Immature natural killer cell (primary cell): ENCODE results near the gene TENM3. TPM values are rescaled to one million over a fixed set of nuclear protein-coding genes. Genes with fewer than 3 reads are reported as not detected.

Source experiments
- DNase-seq, 3 donors: peaks; one replicate each; pipeline ENCODE4 v3.0.0; 2022; ENCODE audit warnings: mixed read lengths in 1 of 3
- H3K27ac Mint-ChIP-seq, 6 donors: one replicate each; pipeline ENCODE4 v1.8.0; 2020; ENCODE audit warnings: mixed read lengths in 6 of 6, mild to moderate bottlenecking in 5 of 6, inconsistent platforms in 4 of 6, moderate library complexity in 3 of 6
- H3K27me3 Mint-ChIP-seq, 3 donors: one replicate each; pipeline ENCODE4 v1.8.0; 2020 to 2021; ENCODE audit warnings: low read depth in 3 of 3, mild to moderate bottlenecking in 3 of 3, mixed read lengths in 3 of 3, moderate library complexity in 3 of 3, inconsistent platforms in 1 of 3
- H3K36me3 Mint-ChIP-seq, 3 donors: one replicate each; pipeline ENCODE4 v1.8.0; 2020; ENCODE audit warnings: mixed read lengths in 3 of 3, inconsistent platforms in 2 of 3, mild to moderate bottlenecking in 2 of 3
- H3K4me1 Mint-ChIP-seq, 2 donors: one replicate each; pipeline ENCODE4 v1.8.0; 2020; ENCODE audit warnings: inconsistent platforms in 2 of 2, mild to moderate bottlenecking in 2 of 2, mixed read lengths in 2 of 2, moderate library complexity in 1 of 2
- H3K4me3 Mint-ChIP-seq, 5 donors: one replicate each; pipeline ENCODE4 v1.8.0; 2020; ENCODE audit warnings: mild to moderate bottlenecking in 5 of 5, mixed read lengths in 5 of 5, inconsistent platforms in 3 of 5, moderate library complexity in 3 of 5
- H3K9me3 Mint-ChIP-seq, 6 donors: one replicate each; pipeline ENCODE4 v1.8.0; 2020; ENCODE audit warnings: mild to moderate bottlenecking in 6 of 6, mixed read lengths in 6 of 6, inconsistent platforms in 4 of 6, moderate library complexity in 3 of 6
- polyA plus RNA-seq, 3 donors: library from polyadenylated mRNA; unstranded; fragments of 300-500 nt; fragmentation: Illumina TruSeq; gene quantifications; one replicate each; pipeline ENCODE4 v1.2.3, GENCODE V29; 2021

TENM3 gene
- polyA plus RNA-seq, 3 donors from 2014 or later, result not detected

DNA sequence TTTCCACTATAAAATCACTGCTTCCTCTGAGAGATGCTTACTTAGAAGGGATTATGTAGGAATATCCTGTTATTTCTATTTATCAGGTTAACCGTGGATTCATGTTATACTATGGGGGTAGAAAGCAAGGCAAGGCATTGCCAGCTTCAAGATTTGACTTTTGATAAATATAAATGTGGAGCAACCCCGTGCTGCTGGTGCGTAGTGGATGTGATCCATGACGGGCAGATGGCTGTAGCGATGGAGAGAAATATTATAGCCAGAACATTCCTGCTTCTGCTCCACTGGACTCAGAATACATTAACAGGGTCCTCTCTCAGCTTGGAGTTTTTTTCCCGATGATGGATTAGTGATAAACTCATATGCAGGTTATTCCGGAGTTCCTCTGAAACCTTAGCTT, 157.6 kb downstream of the TENM3 start:
- H3K4me3 Mint-ChIP-seq, result no peak overlapping the region
- H3K27me3 Mint-ChIP-seq, result peaks cover 2% of the 10 kb centered on the region in 3 donors
- H3K36me3 Mint-ChIP-seq, result peaks cover 0 to 3% (median 0%) of the 10 kb centered on the region in 3 donors
- H3K27ac Mint-ChIP-seq, result no peak overlapping the region
- peaks cover 0 to 6% (median 2%) of the 10 kb centered on the region in 6 donors for H3K9me3 Mint-ChIP-seq
- no peaks in the 10 kb centered on the region for H3K4me1 Mint-ChIP-seq
- DNase-seq, result no peak

DNA sequence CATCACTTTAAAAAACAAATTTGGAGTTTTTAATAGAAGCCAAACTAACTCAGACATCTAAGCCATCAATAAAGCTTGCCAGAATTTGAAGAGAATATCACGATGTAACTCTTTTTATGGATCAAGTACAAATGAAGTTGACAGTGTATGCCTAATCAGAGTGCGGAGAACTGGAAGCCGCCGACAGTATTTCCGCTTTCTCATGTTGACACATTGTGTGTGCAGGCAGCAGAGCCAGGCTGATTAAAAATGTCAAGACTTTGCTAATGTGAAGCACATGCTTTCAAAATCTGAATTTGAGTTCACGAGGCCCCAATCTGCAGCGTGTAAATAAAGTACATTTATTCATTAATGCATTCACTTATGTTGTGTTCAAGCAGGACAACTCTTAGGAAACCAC, 161.2 kb downstream of the TENM3 start:
- peaks cover 2% of the 10 kb centered on the region in 3 donors for H3K27me3 Mint-ChIP-seq
- H3K27ac Mint-ChIP-seq, result no peak overlapping the region
- H3K36me3 Mint-ChIP-seq, result peaks cover 0 to 3% (median 0%) of the 10 kb centered on the region in 3 donors
- no peak for DNase-seq
- no peak overlapping the region for H3K4me3 Mint-ChIP-seq
- H3K9me3 Mint-ChIP-seq, result peaks cover 0 to 6% (median 2%) of the 10 kb centered on the region in 6 donors
- H3K4me1 Mint-ChIP-seq, result no peaks in the 10 kb centered on the region

DNA sequence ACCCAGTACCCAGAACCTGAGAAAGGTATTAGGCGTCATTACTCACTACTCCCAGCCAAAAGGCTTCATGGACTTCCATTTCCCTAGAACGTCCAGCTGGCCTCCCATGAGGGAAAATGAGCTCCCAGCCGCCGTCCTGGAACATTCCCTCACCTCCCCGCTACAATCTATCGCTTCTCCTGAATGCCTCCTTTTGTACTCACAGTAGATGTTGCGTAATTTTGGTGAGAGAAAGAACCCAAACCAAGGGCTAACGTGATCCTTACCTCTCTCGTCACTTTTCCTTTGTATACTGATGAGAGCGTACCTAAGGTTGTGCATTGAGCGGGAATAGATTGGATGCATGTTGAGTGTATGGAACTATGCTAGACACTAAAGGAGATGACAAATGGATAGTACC, 161.9 kb downstream of the TENM3 start:
- Mint-ChIP-seq H3K9me3 (peaks cover 0 to 6% (median 2%) of the 10 kb centered on the region in 6 donors), H3K27me3 (peaks cover 2% of the 10 kb centered on the region in 3 donors), H3K27ac (no peak overlapping the region), H3K4me1 (no peaks in the 10 kb centered on the region), H3K36me3 (peaks cover 0 to 3% (median 0%) of the 10 kb centered on the region in 3 donors), H3K4me3 (no peak overlapping the region)
- no peak for DNase-seq

DNA sequence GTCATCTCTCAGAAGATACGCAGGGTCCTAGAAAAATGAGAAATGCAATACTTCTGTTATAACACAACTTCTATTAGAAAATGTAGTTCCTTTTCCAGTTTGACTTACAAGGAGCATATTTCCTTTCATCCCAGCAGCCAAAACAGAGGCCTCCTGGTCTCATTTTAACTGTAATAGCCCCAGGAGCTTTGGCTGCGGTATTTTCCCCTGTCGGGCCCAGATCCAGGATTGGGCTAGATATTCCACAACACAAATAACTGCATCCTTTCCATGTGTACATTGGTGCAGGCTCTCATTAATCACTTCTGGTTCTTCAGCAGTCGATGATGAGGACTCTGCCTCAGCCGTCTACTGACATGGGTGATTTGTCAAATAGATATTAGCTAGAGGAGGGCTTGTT, 166.1 kb downstream of the TENM3 start:
- Mint-ChIP-seq H3K27ac (no peak overlapping the region), H3K4me3 (no peak overlapping the region), H3K4me1 (no peaks in the 10 kb centered on the region), H3K27me3 (peaks cover 0 to 2% (median 2%) of the 10 kb centered on the region in 3 donors), H3K36me3 (peaks cover 0 to 3% (median 0%) of the 10 kb centered on the region in 3 donors), H3K9me3 (peaks cover 2 to 12% (median 9%) of the 10 kb centered on the region in 6 donors)
- DNase-seq, result no peak

DNA sequence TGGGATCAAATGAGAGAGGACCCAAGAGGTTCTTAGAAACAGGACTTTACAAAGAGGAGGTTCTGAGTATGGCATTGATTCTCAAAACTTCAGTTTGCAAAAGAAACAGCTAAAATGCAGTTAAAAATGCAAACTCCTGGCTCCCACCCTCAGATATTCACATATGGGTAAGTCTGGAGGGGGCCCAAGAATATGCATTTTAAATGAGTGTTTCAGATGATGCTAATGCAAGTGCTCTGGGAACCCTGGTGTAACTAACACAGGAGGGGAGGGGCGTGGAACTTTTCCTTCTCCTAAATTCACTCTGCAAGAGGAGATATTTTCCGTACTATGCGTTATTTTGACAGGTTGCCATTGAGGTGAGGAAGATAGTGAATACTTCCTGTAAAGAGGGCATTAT, 168.2 kb downstream of the TENM3 start:
- peaks cover 2 to 17% (median 6%) of the 10 kb centered on the region in 6 donors for H3K9me3 Mint-ChIP-seq
- H3K4me3 Mint-ChIP-seq, result no peak overlapping the region
- H3K36me3 Mint-ChIP-seq, result no peaks in the 10 kb centered on the region
- H3K4me1 Mint-ChIP-seq, result no peaks in the 10 kb centered on the region
- H3K27ac Mint-ChIP-seq, result no peak overlapping the region
- no peak for DNase-seq
- H3K27me3 Mint-ChIP-seq, result peaks cover 0 to 2% (median 0%) of the 10 kb centered on the region in 3 donors

DNA sequence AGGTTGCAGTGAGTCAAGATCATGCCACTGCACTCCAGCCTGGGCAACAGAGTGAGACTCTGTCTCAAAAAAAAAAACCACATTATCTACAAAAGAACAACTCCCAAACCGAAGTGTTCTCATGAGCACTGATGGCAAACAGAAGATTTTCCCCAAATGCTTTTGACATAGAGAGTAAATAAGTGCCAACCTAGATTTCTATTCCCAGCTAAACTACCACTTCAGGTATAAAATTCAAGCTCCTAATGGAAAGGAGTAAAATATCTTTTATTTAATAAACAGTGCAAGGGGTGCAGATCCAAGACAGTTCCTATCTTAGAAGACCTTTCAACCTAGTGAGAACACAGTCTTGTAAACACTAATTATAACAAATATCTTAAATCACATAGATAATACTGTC, 170.3 kb downstream of the TENM3 start:
- Mint-ChIP-seq H3K4me3 (no peak overlapping the region), H3K36me3 (no peaks in the 10 kb centered on the region), H3K27ac (no peak overlapping the region), H3K27me3 (peaks cover 0 to 2% (median 0%) of the 10 kb centered on the region in 3 donors), H3K4me1 (no peaks in the 10 kb centered on the region), H3K9me3 (peaks cover 2 to 17% (median 9%) of the 10 kb centered on the region in 6 donors)
- DNase-seq, result no peak

DNA sequence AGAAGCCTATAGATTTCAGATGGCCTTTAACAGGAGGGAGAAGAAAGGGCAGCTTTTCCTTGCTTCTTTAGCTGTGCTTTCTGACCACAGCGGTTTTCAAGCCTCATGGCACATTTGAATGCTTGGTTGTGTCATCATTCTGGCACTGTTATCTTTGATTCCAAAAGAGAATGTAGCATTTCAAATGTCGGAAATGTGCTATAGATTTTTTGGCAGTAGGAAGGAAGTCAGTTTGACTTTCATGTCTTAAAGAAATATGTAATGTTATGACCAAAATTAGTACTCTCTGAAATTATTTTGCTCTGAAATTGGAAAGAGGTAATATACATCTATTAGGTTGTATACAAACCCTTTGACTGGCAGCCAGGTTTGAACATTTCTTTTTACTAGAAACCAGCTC, 171.9 kb downstream of the TENM3 start:
- Mint-ChIP-seq H3K9me3 (peaks cover 2 to 17% (median 11%) of the 10 kb centered on the region in 6 donors), H3K27me3 (peaks cover 0 to 2% (median 0%) of the 10 kb centered on the region in 3 donors), H3K4me3 (no peak overlapping the region), H3K36me3 (no peaks in the 10 kb centered on the region), H3K27ac (no peak overlapping the region), H3K4me1 (no peaks in the 10 kb centered on the region)
- no peak for DNase-seq

DNA sequence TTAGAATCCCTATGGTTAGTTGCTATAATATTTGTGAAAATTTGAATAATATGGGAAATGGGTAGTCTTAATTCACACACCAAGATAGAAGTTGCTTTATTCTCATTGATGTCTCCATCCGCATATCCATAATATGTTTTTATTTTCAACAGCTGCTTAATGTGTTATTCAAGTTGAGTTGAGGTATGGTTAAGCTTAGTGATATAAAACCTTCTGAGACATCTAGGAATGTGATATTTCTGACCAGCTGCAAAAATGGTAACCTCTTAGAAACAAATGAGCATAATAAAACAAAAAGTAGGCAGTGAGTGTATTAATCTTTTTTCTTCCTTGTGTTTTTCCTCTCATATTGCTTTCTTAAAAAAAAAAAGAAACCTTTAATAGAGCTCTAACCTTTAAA, 172.9 kb downstream of the TENM3 start:
- Mint-ChIP-seq H3K4me3 (no peak overlapping the region), H3K4me1 (no peaks in the 10 kb centered on the region), H3K27ac (no peak overlapping the region), H3K9me3 (peaks cover 2 to 17% (median 10%) of the 10 kb centered on the region in 6 donors), H3K27me3 (peaks cover 0 to 3% (median 2%) of the 10 kb centered on the region in 3 donors), H3K36me3 (no peaks in the 10 kb centered on the region)
- DNase-seq, result no peak

DNA sequence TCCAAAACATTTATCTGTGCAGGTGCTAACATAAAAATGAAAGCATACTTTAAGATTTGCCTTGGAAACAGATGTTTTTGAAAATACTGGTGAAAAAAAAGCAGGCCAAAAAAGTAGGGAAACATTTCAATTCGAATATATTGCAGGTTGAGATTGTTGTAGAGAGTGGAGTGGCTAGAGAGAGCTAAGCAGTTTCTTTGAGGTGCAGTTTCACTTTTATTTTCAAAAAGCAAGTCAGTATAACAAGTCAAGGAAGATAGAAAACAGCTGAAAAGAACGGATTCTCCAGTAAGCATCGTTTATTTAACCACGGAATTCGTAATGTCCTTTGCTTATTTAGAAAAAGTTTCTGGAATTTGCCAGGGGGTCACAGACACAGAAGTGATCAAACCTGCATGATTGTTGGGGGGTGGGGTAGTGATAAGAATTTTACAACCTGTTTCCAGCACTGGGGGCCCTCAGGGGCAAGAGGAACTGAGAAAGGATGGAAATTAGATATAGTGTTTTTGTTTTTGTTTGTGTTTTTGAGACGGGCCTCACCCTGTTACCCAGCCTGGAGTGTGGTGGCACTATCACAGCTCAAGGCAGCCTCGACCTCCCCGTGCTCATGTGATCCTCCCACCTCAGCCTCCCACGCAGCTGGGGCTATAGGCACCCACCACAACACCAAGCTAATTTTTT, 175.0 kb downstream of the TENM3 start:
- DNase-seq, result no peak
- Mint-ChIP-seq H3K36me3 (no peaks in the 10 kb centered on the region), H3K4me3 (no peak overlapping the region), H3K27me3 (peaks cover 0 to 3% (median 0%) of the 10 kb centered on the region in 3 donors), H3K9me3 (peaks cover 0 to 11% (median 5%) of the 10 kb centered on the region in 6 donors), H3K27ac (no peak overlapping the region), H3K4me1 (no peaks in the 10 kb centered on the region)

DNA sequence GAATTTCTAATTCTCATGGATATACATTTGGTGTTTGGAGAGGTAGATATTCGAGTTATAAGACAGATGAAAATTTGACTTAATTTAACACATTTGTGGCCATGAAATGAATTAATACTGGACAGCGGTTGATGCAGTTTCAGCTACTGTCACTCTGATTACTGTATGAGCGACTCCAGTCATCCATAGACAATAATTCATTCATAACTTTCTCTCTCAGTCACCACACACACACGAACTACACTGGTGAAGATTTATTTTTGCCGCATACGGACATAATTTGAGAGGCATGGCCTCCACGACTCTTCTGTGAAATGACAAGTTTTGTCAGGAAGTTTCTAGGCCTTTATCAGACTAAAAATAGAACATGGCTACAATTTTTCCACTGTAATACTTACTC, 177.0 kb downstream of the TENM3 start:
- Mint-ChIP-seq H3K27me3 (peaks cover 0 to 3% (median 0%) of the 10 kb centered on the region in 3 donors), H3K27ac (no peak overlapping the region), H3K36me3 (no peaks in the 10 kb centered on the region), H3K9me3 (peaks cover 0 to 9% (median under 1%) of the 10 kb centered on the region in 6 donors), H3K4me1 (no peaks in the 10 kb centered on the region), H3K4me3 (no peak overlapping the region)
- no peak for DNase-seq

DNA sequence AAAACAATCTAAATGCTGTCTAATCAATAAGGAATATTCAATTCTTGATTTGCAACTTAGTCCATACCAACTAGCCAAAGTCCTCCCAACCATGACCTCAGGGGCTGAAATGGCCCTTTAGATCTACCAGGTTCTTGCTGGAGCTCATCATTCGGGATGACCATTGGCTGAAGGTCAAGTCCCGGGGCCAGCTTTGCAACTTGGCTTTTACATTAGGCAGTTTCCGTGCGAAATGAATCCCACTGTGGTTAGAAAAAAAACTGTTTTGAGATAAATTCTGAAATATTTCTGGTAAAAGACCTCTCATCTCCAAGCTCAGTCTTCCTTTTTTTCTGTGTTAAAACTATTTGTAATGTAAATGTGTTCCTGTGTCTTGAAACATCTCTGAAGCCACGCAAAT, 178.6 kb downstream of the TENM3 start:
- Mint-ChIP-seq H3K27ac (no peak overlapping the region), H3K27me3 (peaks cover 0 to 4% (median 0%) of the 10 kb centered on the region in 3 donors), H3K4me3 (no peak overlapping the region), H3K4me1 (no peaks in the 10 kb centered on the region), H3K36me3 (no peaks in the 10 kb centered on the region), H3K9me3 (peaks cover 0 to 13% (median 0%) of the 10 kb centered on the region in 6 donors)
- DNase-seq, result no peak

DNA sequence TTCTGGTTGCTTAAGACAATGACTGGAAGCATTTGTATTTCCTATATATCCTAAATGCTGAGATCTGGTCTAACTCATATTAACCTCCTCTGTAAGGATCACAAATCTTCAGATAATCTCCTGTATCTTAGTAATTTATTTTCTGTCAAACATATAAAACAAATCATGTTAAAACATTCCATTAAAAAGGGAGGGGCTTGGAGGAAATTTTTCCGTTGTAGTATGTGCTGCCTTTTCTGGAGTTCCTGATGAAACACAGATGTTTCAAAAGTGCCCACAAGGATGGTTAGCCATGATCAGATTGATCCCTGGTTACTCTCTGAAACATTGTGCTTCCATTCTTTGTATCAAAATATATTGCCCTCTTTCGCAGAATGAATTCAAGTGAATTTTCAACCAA, 182.1 kb downstream of the TENM3 start:
- Mint-ChIP-seq H3K27me3 (peaks cover 0 to 4% (median 0%) of the 10 kb centered on the region in 3 donors), H3K36me3 (no peaks in the 10 kb centered on the region), H3K4me1 (no peaks in the 10 kb centered on the region), H3K9me3 (peaks cover 0 to 8% (median 0%) of the 10 kb centered on the region in 6 donors), H3K27ac (no peak overlapping the region), H3K4me3 (no peak overlapping the region)
- no peak for DNase-seq

DNA sequence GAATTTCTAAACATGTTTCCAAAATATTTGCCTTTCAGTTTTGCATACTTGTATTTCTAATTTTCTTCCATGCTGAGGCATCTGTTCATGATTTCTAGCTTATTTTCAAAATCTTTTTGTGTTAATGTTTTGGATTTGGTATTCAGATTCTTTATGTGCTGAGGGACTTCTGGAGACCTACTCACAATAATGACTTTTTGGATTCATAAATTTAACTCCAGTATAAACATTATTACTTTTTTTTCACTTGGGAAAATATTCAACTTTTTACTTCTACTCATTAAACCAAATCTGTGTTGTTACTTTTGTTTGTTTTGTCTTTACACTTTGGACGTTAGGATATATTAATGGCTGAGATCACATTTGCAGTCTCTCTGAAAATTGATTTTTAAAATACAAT, 183.7 kb downstream of the TENM3 start:
- H3K27me3 Mint-ChIP-seq, result peaks cover 0 to 2% (median 1%) of the 10 kb centered on the region in 3 donors
- no peaks in the 10 kb centered on the region for H3K4me1 Mint-ChIP-seq
- no peak overlapping the region for H3K27ac Mint-ChIP-seq
- H3K9me3 Mint-ChIP-seq, result peaks cover 0 to 8% (median 0%) of the 10 kb centered on the region in 6 donors
- no peak overlapping the region for H3K4me3 Mint-ChIP-seq
- no peak for DNase-seq
- H3K36me3 Mint-ChIP-seq, result no peaks in the 10 kb centered on the region

DNA sequence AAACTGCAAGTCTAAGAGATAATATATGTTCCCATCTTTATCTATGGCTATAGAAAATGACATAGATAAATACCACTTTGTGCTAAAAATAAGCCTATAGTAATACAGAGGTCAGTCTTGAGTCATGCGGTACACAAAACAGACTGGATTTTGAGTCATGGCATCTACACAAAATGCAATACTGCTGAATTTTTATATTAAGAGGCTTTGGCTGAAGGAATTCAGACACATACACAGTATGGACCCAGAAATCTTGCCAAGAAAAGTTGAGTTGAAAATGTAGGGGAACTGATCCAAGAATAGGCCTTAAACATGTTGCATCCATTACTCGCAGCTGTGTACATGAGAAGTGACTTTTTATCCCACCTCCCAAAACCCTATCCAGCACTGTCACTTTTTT, 184.4 kb downstream of the TENM3 start:
- H3K4me3 Mint-ChIP-seq, result no peak overlapping the region
- H3K36me3 Mint-ChIP-seq, result no peaks in the 10 kb centered on the region
- no peak overlapping the region for H3K27ac Mint-ChIP-seq
- DNase-seq, result no peak
- peaks cover 0 to 2% (median 1%) of the 10 kb centered on the region in 3 donors for H3K27me3 Mint-ChIP-seq
- H3K4me1 Mint-ChIP-seq, result no peaks in the 10 kb centered on the region
- peaks cover 0 to 10% (median 0%) of the 10 kb centered on the region in 6 donors for H3K9me3 Mint-ChIP-seq

DNA sequence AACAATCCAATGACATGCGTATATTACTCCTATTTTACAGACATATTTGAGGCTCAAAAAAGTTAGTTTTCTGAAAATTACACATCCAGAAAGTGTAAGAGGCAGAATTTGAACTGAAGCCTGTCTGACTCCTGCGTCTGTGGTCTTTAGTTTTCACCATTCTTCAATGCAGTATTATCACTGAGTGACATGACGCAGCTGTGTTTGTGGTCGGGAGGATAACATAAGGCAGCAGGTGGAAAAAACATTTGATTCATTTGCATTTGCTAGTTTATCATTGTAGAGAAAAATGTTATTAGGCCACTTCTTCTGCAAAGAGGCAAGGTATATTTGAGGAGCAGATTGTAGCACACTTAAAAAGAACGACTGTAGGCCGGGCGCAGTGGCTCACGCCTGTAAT, 186.7 kb downstream of the TENM3 start:
- Mint-ChIP-seq H3K36me3 (no peaks in the 10 kb centered on the region), H3K4me1 (no peaks in the 10 kb centered on the region), H3K9me3 (peaks cover 0 to 14% (median 0%) of the 10 kb centered on the region in 6 donors), H3K4me3 (no peak overlapping the region), H3K27ac (no peak overlapping the region), H3K27me3 (peaks cover 1 to 4% (median 2%) of the 10 kb centered on the region in 3 donors)
- DNase-seq, result no peak
